OCI-LY3 (cell line): ENCODE results near the gene IQGAP1.
"Not testable (repeated sequence)": the region's sequence is repeated elsewhere in the genome, so short reads cannot be mapped to it uniquely, and the experiment has no call there.

ENCODE experiments used
- H2AFZ ChIP-seq: fragments of 200-600, 300-600 bp; shearing (Covaris generic); 2 replicates; pipeline ENCODE4 v1.6.0; 2014; ENCODE audit warnings: antibody characterized with exemption, low read depth, low read length
- H3K27ac ChIP-seq: fragments of 200-600, 300-600 bp; sonication (generic); 2 replicates; pipeline ENCODE4 v1.5.1; 2014; ENCODE audit warnings: mild to moderate bottlenecking, low read length, moderate library complexity, mixed read lengths
- H3K27me3 ChIP-seq: fragments of 200-600, 300-600 bp; sonication (generic); 2 replicates; pipeline ENCODE4 v1.6.1; 2014; ENCODE audit warnings: low read depth, low read length, mixed read lengths
- H3K36me3 ChIP-seq: fragments of 200-600, 300-600 bp; sonication (generic); replicated peaks from 2 replicates; pipeline ENCODE3; 2014; ENCODE audit warnings: low read depth, low read length, mixed read lengths
- H3K4me1 ChIP-seq: fragments of 300-600, 200-600 bp; sonication (generic); 2 replicates; pipeline ENCODE4 v1.6.1; 2014; ENCODE audit warnings: low read length, mixed read lengths
- H3K4me2 ChIP-seq: fragments of 200-600, 300-600 bp; sonication (generic); 2 replicates; pipeline ENCODE4 v1.6.1; 2014; ENCODE audit warnings: low read length, mixed read lengths
- H3K4me3 ChIP-seq: fragments of 300-600, 200-600 bp; sonication (generic); 2 replicates; pipeline ENCODE4 v1.5.1; 2014; ENCODE audit warnings: antibody characterized with exemption, mild to moderate bottlenecking, low read length, moderate library complexity
- H3K79me2 ChIP-seq: fragments of 300-600, 200-600 bp; shearing (Covaris generic); 2 replicates; pipeline ENCODE4 v1.6.1; 2014; ENCODE audit warnings: mild to moderate bottlenecking, low read length, mixed read lengths
- H3K9ac ChIP-seq: fragments of 300-600, 200-600 bp; shearing (Covaris generic); 2 replicates; pipeline ENCODE4 v1.6.0; 2014; ENCODE audit warnings: mild to moderate bottlenecking, low read length, moderate library complexity
- H3K9me3 ChIP-seq: fragments of 200-600, 300-600 bp; shearing (Covaris generic); 2 replicates; pipeline ENCODE4 v1.6.1; 2014; ENCODE audit warnings: low read length, mixed read lengths; ENCODE audit not compliant: insufficient read depth
- H4K20me1 ChIP-seq: fragments of 200-600, 300-600 bp; sonication (generic); 2 replicates; pipeline ENCODE4 v1.6.1; 2016; ENCODE audit warnings: low read length, mixed read lengths; ENCODE audit not compliant: insufficient read depth
- EZH2phosphoT487 ChIP-seq: fragments of 200-600 bp; shearing (Covaris generic); IDR thresholded peaks from 2 replicates; pipeline ENCODE4 v1.6.1; 2018; ENCODE audit warnings: antibody characterized with exemption, mixed run types, low read depth
- TF ChIP-seq, protein P1 (sequence below): fragments of 200-600, 300-600 bp; sonication (generic); IDR thresholded peaks from 2 replicates; pipeline ENCODE4 v1.5.1; 2014; ENCODE audit warnings: antibody characterized with exemption, low read length, low read depth

Gene IQGAP1

DNA sequence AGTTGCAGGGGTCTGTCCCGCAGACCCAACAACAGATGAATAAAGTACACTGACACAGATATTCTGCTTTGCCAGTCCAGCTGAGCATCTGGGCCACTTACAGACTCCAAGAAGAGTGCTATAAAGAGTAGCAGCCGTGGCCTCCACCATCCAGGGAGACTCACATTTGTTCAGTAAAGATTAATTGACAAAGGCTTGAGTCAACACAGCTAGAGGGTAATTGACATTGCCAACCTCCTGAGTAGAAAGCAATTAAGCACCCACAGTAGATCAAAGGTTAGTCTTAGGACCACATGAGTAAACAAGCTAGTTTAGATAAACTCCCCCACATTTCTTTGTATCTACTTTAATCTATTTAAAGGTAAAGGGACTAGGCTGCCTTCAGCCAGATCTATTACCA is 125.4 kb downstream of the IQGAP1 start:
- Histone ChIP-seq H4K20me1 (no peaks in the 10 kb centered on the region), H3K9ac (no peak overlapping the region), H3K4me1 (peaks cover 4% of the 10 kb centered on the region; the same call in 1 of the 2 replicates), H3K4me2 (no peak overlapping the region), H3K36me3 (no peaks in the 10 kb centered on the region), H3K9me3 (peaks cover 5% of the 10 kb centered on the region; the same call in 1 of the 2 replicates), H3K27ac (no peak overlapping the region), H2AFZ (no peak overlapping the region), H3K79me2 (no peaks in the 10 kb centered on the region), H3K27me3 (no peaks in the 10 kb centered on the region), H3K4me3 (no peak overlapping the region)
- TF ChIP-seq EZH2phosphoT487: no peak
- TF ChIP-seq, protein P1, sequence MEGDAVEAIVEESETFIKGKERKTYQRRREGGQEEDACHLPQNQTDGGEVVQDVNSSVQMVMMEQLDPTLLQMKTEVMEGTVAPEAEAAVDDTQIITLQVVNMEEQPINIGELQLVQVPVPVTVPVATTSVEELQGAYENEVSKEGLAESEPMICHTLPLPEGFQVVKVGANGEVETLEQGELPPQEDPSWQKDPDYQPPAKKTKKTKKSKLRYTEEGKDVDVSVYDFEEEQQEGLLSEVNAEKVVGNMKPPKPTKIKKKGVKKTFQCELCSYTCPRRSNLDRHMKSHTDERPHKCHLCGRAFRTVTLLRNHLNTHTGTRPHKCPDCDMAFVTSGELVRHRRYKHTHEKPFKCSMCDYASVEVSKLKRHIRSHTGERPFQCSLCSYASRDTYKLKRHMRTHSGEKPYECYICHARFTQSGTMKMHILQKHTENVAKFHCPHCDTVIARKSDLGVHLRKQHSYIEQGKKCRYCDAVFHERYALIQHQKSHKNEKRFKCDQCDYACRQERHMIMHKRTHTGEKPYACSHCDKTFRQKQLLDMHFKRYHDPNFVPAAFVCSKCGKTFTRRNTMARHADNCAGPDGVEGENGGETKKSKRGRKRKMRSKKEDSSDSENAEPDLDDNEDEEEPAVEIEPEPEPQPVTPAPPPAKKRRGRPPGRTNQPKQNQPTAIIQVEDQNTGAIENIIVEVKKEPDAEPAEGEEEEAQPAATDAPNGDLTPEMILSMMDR: no peak

DNA sequence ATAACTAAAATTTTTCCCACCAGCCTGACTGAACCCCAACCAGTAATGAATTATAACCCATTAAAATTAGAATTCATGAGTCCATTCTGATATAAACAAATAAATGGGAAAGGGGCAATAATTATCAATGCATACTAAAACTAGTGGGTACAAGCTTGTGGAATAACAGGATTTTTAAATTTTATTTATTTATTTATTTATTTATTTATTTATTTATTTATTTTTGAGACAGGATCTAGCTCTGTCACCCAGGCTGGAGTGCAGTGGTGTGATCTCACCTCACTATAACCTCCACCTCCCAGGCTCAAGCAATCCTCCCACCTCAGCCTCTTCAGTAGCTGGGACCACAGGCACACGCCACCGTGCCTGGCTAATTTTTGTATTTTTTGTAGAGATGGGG is 125.9 kb downstream of the IQGAP1 start:
- not testable (repeated sequence) for H3K4me2 ChIP-seq, H3K4me1 ChIP-seq, H3K9me3 ChIP-seq, H3K27ac ChIP-seq, H3K79me2 ChIP-seq, H3K4me3 ChIP-seq, H2AFZ ChIP-seq, H3K9ac ChIP-seq, H4K20me1 ChIP-seq, H3K27me3 ChIP-seq, H3K36me3 ChIP-seq

DNA sequence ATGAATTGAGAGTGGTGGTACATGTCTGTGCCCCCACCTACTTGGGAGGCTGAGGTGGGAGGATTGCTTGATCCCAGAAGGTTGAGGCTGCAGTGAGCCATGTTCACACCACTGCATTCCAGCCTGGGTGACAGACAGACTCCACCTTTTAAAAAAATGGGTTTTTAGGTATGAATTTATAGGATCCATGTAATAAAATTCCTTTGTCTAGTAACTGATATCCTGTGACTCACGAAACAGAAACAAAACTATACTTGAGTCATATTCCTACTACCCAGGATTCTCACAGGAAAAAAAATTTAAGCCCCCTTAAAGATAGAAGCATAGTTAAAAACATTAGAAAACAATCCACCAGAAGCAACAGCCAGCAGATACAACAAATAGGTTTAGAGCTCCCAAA is 131.6 kb downstream of the IQGAP1 start:
- H3K9ac ChIP-seq: no peak overlapping the region
- no peaks in the 10 kb centered on the region for H4K20me1 ChIP-seq
- H3K4me1 ChIP-seq: peaks cover 4% of the 10 kb centered on the region; the same call in 1 of the 2 replicates
- H3K27ac ChIP-seq: no peak overlapping the region
- no peak overlapping the region for H3K4me3 ChIP-seq
- no peak overlapping the region for H3K4me2 ChIP-seq
- H3K27me3 ChIP-seq: no peaks in the 10 kb centered on the region
- no peak overlapping the region for H2AFZ ChIP-seq
- no peaks in the 10 kb centered on the region for H3K9me3 ChIP-seq
- no peaks in the 10 kb centered on the region for H3K79me2 ChIP-seq
- TF ChIP-seq, protein P1: no peak
- no peak for TF ChIP-seq EZH2phosphoT487
- H3K36me3 ChIP-seq: no peaks in the 10 kb centered on the region

- H3K9ac ChIP-seq: no peak overlapping the region
- H3K9me3 ChIP-seq: no peaks in the 10 kb centered on the region
- no peak for TF ChIP-seq EZH2phosphoT487
- TF ChIP-seq, protein P1: no peak
- no peaks in the 10 kb centered on the region for H3K36me3 ChIP-seq
- no peaks in the 10 kb centered on the region for H3K27me3 ChIP-seq
- H3K4me3 ChIP-seq: no peak overlapping the region
- H3K79me2 ChIP-seq: no peaks in the 10 kb centered on the region
- H3K4me2 ChIP-seq: no peak overlapping the region
- H3K27ac ChIP-seq: no peak overlapping the region
- H4K20me1 ChIP-seq: no peaks in the 10 kb centered on the region
- no peak overlapping the region for H2AFZ ChIP-seq
- H3K4me1 ChIP-seq: peaks cover 4% of the 10 kb centered on the region; the same call in 1 of the 2 replicates
Observed at GRCh38 chr15:90520365-90520764, 132.3 kb downstream of the IQGAP1 start.

DNA sequence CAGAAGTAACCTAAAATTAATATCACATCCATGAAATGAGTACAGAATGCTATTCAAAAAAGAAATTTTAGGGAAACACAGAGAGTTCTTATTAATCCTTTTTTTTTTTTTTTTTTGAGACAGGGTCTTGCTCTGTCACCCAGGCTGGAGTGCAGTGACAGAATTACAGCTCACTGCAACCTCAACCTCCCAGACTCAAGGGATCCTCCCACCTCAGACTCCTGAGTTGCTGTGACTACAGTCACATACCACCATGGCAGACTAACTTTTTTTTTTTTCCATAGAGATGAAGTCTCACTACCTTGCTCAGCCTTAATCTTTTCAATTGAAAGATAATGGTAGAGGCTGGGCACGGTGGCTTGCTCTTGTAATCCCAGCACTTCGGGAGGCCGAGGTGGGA is 135.3 kb downstream of the IQGAP1 start:
- Histone ChIP-seq H3K9ac (no peak overlapping the region), H2AFZ (no peak overlapping the region), H3K27me3 (no peaks in the 10 kb centered on the region), H3K27ac (no peak overlapping the region), H3K79me2 (no peaks in the 10 kb centered on the region), H3K36me3 (no peaks in the 10 kb centered on the region), H3K4me3 (no peak overlapping the region), H3K4me2 (no peak overlapping the region), H4K20me1 (no peaks in the 10 kb centered on the region), H3K4me1 (no peaks in the 10 kb centered on the region), H3K9me3 (no peaks in the 10 kb centered on the region)
- TF ChIP-seq, protein P1: no peak

DNA sequence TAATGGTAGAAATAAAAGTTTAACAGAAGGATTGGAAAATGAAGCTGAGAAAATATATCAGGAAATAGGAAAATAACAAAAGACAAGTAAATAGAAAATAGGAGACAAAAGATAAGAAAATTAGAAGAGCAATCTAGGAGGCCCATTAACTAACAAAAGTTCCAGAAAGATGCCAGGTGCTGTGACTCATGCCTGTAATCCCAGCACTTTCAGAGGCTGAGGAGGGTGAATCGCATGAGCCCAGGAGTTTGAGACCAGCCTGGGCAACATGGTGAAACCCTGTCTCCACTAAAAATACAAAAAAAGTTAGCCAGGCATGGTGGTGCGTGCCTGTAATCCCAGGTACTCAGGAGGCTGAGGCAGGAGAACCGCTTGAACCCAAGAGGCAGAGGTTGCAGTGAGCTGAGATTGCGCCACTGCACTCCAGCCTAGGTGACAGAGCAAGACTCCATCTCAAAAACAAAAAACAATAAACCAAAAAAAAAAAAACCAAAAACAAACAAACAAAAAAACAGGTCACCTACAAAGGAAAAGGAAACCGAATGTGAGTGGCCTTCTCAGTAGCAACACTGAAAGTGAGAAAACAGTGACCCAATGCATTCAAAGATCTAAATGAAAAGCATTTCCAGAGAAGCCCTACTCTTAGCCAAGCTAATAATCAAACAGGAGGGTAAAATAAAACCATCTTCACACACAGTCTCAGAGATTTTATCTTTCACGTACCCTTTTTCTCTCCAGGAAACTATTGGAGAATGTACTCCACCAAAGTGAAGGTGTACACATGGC is 136.2 kb downstream of the IQGAP1 start:
- not testable (repeated sequence) for H2AFZ ChIP-seq, H3K4me1 ChIP-seq, H3K9me3 ChIP-seq, H3K4me2 ChIP-seq, H3K9ac ChIP-seq, H3K27ac ChIP-seq, H3K4me3 ChIP-seq, H3K27me3 ChIP-seq, H3K36me3 ChIP-seq, H3K79me2 ChIP-seq, H4K20me1 ChIP-seq
